ENCODE measurements around the gene KCNK17.

KCNK17 gene, protein sequence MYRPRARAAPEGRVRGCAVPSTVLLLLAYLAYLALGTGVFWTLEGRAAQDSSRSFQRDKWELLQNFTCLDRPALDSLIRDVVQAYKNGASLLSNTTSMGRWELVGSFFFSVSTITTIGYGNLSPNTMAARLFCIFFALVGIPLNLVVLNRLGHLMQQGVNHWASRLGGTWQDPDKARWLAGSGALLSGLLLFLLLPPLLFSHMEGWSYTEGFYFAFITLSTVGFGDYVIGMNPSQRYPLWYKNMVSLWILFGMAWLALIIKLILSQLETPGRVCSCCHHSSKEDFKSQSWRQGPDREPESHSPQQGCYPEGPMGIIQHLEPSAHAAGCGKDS

DNA sequence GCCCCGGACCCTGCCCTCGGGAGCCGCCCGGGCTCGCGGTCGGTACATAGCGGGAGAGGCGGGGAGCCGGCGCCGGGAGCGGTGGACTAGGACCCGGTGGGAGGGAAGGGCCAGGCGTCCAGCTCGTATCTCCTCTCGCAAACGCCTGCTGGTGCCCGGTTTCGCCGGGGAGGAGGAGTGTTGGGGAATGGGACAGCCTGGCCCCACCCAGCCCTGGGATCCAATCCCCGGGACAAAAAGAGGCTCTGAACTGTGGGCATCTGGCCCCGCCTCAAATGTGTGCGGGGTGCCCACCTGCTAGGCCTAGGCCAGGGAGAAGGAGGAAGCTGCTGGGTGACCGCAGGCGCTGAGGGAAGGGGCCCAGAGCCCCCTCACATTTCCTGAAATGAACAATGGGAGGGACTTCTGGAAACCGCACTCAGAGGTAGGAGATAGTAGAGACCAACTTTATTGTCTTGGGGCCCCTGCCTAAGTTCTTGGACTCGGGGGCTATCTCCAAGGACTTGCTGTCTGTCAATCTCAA lies at the start of gene KCNK17:
Gene KCNK17 (minus strand): TSS at position 147 of the 523 bp plus-strand sequence. CDS start 99 bp downstream, at position 48.
- no peak for DNase-seq (ENCODE audit: low read depth)

GRCh38 chr6:39363280-39363679 lies 49.1 kb upstream of the KCNK17 start:
- DNase-seq (ENCODE audit: low read depth) = no peak

DNA sequence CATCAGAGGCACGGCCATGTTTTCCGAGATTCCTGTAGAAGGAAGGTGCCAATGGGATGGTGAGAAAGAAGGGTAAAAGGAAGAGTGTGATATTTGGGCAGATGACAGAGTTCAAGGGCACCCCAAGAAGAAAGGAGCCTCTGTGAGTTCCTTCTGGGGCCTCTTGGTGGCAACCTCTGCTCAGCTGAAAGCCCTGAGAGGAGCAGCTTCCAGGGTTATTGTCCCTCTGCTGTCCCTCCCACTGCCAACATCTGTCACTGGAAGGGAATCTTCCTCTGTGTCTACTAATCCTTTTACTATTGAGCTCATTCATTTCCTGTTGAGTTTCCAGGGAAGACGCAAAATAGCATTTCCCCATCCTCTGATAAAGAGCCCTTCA lies 48.3 kb upstream of the KCNK17 start:
- DNase-seq (ENCODE audit: low read depth) = no peak

GRCh38 chr6:39361657-39362486 lies 47.7 kb upstream of the KCNK17 start:
- DNase-seq (ENCODE audit: low read depth) = no peak

DNA sequence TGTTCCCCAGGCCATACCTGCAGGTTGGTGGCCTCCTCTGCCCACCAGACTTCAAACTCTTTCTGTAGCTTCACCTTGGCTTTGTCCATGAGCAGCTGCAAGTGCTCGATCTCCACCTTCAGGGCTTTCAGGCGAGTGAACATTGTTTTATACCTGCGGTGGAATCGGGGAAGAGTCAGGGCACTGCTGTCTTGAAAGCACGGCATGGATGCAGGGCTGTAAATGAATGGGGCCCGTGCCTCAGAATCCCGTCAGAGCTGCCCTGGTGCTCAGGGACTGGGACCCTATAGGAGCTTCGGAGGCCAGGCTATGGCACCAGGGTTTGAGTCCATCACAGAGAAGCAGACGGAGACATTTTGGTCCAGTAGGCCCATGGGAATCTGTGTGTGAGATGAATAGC lies 46.2 kb upstream of the KCNK17 start:
- DNase-seq (ENCODE audit: low read depth) = no peak

DNA sequence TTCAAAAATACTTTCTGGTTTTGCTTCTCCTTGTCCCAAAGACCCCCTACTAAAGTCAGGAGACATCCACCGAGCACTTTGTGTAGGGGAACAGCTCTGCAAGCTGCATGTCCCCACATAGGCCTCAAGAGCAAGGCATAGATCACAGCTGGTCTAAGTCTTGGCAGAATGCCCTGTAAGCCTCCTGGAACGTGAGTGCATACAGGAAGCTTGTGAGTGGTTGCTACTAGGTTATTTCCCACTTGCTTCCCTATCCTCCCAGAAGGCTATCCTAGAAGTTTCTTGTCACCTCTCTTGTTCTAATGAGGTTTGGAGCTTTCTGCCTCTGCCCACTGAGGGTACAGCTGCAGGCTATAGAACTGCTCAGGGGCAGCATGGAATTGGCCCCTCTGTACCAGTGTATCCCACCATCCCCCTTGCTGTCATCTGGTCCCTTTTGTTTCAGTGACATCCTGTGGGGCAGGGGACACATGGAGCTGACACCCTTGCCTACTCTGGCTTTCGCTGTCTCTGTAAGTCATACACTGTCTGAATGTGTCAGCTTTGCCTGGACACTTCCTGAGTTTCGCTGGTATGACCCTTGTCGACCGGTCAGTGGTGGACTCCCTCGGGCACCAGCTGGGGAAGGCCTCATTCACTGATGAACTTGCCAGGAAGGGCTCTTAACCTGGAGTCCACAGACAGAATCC lies 43.9 kb upstream of the KCNK17 start:
- DNase-seq (ENCODE audit: low read depth) = no peak

DNA sequence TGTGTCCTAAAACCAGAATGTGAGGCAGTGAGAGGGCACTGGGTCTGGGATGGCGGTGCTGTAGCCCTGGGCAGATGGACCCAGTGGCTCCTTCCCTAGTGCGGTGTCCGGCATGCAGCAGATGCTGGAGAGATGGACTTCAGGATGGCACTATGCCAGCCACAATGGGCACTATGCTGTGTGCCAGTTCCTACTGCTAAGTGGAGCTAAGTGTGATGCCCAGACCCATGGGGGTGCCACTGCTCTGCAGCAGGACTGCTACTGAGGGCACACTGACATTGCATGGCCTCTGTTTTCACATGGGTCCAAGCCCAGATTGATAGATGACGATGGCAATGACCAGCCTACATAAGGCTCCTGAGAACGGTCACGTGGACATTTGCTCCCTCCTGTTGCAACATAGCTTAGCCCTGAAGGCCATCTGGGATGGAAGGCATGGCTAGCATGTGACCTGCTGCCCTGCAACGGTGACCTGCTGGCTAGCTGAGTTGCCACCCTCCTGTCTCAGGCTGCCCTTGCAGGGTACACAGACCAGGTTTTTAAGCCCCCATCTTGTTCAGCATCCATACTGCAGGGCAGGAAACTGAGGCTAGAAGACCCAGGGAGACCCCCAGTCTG lies 39.6 kb upstream of the KCNK17 start:
- DNase-seq (ENCODE audit: low read depth) = no peak

DNA sequence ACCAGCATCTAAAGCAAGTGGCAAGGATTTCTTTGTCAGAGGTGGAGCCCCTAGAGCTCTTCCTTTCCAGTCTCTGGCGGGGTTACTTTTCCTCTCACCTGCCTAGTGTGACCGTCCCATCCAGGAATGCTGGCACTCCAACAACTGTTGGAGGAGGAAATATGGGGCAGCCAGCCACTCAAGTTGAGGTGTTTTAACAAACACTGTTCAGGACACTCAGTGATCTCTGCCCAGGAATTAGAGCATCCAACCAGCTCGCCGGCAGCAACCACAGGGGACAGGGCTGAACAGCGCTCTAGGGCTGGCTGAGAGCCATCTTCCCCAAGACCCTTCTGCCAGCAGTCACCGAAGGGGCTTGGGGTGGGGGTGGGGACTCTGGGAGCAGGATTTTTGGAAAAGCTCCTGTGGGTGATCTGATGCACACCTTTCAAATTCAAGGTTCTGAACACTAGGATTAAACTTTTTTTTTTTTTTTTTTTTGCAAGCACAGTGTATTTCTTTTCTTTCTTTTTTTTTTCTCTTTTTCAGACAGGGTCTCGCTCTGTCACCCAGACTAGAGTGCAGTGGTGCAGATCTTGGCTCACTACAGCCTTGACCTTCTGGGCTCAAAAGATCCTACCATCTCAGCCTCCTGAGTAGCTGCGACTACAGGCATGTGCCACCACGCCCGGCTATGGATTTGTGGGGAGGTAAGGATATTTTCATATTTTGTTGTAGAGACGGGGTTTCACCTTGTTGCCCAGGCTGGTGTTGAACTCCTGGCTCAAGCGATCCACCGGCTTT lies 36.7 kb upstream of the KCNK17 start:
- no peak for DNase-seq (ENCODE audit: low read depth)

GRCh38 chr6:39348740-39349139 lies 34.5 kb upstream of the KCNK17 start:
- DNase-seq (ENCODE audit: low read depth) = no peak

DNA sequence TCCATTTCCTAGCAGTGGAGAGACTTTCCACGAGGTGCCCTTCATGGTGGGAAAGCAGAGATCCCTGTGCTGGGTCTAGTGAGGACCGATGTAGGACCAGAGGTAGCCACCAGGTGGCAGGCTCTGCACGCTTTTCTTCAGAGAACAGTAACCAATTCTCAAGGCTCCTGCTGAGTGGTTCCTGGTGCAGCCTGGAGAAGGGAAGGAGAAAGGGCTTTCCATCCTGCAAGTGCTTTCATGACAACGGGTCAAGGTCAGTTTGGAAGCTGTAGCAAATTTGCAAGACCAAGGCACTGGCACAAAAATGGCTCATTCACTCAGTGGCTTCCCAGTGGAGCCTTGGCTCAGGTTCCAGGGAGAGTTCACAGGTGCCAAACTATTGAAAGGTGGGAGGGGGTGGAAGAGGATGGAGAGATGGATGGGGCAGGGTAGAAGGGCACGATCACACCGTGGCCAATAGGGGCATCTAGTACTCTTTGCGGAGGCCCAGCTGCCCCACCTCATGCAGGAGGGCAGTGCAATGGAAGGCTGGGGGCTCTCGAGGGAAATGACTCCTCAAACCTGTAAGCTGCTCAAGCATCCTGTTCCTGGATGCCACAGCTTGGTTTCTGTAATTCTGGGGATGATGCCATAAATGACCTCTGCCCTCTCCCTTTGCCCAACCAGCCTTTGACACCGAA lies 33.8 kb upstream of the KCNK17 start:
- DNase-seq (ENCODE audit: low read depth) = peak; percentile 10

DNA sequence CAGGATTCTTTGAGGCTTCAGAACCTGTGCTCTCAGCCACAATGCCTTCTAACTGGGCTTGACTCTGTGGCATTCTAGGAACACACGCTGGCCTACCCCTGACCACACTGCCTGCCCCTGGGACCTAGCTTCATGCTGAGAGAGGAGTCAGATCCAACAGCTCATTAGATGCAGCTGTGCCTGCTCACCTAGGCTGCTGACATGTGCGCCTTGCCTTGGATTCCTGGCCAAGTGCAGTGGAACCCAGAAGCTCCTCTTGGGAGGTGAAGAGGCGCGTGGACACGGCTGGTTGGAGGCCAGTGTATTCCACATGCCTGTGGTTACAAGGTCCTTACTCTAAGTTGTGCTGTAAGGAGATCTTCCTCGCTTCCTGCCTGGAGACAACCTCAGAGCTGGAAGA lies 33.0 kb upstream of the KCNK17 start:
- DNase-seq (ENCODE audit: low read depth) = no peak

DNA sequence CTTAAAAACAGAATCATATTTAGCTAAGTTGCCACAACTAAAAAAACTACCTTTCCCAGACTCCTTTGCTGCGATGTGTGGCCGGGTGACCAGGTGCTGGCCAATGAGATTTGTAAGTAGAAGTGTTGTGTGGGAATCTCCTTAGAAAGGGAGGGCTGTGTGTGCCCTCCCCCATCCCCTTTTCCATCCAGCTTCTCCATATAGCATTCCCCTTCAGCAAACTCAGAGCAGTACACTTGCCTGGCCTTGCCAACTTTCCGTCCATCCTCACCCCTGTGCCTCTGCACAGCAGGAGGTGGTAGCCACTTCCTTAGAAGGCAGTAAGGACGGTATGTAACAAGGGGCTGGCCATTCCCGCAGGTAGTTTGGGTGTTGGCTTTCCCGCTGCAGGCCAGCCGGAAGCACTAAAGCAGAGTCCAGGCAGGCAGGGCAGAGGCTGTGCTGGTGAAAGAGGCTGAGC lies 30.6 kb upstream of the KCNK17 start:
- DNase-seq (ENCODE audit: low read depth) = no peak

GRCh38 chr6:39343396-39343870 lies 29.2 kb upstream of the KCNK17 start:
- DNase-seq (ENCODE audit: low read depth) = no peak

GRCh38 chr6:39342692-39343395 lies 28.6 kb upstream of the KCNK17 start:
- no peak for DNase-seq (ENCODE audit: low read depth)

DNA sequence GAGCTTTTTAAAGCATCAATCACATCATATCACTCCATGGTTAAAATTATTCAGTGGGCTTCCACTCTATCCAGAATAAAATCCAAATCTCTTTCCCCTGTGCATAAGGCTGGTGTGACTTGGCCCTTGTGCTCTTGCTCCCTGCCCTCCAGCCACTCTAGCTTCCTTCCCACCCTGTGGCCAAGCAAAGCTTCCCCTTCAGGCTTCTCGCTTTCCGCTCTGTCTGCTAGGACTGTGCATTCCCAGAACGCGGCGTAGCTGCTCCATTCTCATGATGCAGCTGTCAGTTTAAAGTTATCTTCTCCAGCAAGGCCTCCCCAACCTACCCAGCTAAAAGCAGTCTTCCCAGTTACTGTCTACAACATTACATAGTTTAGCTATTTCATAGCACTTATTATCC lies 27.7 kb upstream of the KCNK17 start:
- no peak for DNase-seq (ENCODE audit: low read depth)

GRCh38 chr6:39341352-39341751 lies 27.1 kb upstream of the KCNK17 start:
- DNase-seq (ENCODE audit: low read depth) = no peak

DNA sequence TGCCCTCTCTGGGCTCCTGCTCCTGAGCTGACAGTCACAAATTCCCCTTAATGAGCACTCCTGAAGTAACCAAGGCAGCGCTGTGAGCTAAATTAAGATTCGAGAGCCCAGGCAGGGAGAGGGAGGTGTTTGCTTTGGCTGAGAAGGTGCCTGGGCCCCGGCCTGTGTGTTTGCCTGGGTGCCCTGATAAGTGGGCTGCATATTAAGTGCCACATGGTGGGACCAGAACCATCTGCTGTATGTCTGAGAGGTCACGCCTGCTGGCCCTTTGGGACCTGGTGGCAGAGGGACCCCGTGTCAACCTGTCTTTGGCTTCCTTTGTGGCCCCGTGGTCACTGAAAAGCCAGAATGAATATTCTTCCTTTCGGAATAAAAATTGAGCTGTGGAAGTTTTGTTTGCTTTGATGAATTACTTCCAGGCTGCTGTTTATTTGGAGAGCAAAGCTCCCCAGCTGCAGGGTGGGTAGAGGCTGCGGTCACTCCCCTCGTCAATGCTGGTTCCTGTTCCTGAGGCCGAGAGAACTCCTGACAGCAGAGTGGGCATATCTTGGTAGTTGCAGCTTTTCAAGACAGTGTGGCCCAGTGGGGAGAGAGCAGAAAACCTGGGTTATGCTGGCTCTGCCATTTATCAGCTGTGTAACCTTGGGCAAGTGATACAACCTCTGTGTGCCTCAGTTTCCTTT lies 25.8 kb upstream of the KCNK17 start:
- no peak for DNase-seq (ENCODE audit: low read depth)

DNA sequence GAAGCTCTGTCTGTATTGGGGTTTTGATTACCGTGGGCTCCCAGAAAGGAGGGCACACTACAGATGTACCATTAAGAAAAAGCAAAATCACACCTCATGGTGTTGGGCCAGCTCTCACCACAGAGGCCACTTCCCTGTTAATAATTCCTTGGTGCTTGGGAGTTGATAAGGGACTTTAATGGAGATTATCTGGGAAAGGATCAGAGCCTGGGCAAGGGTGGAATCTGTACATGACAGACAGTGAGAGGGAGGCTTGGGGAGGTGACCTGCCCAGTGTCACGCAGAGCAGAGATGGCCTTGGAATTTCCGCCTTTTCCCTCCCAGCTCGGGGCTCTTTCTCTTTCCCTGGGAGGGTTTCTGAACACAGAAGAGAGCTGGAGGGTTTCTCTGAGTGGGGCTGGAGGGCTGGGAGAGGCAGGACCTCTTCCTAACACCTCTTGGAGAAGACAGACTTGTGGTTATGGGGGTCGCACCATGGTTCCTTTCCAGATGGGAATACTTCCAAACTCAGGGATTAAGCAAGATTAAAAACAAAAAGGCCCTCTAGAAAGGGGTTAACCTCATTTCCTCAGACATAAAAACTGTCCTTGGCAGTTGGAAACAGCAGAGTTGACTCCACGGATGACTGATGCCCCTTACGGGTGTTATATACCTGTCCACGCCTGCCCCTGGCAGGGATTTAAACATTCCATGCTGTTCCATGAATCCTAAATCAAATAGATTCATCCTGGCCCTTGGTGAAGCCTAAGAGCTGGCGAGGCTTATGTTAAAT lies 25.1 kb upstream of the KCNK17 start:
- no peak for DNase-seq (ENCODE audit: low read depth)

All from activated T-helper 1 cell treated with Interleukin-2 at 50 U/mL for 16 hours (primary cell).